HG03108 (cell line): Measurements from ENCODE around the gene HRAS.

ENCODE experiments used
- ATAC-seq: cut with Tn5 transposase; IDR thresholded peaks from one replicate; pipeline ENCODE4 v1.9.1; 2021; ENCODE audit warnings: moderate library complexity; ENCODE audit not compliant: unreplicated experiment

The HRAS gene

GRCh38 chr11:567629-568292 is 32.4 kb upstream of the HRAS start:
- no peak for ATAC-seq

- no peak for ATAC-seq
Observed at GRCh38 chr11:567011-567628, 31.7 kb upstream of the HRAS start.

GRCh38 chr11:565921-566509 is 30.6 kb upstream of the HRAS start:
- ATAC-seq = no peak

- no peak for ATAC-seq
Observed at GRCh38 chr11:563812-564578, 28.6 kb upstream of the HRAS start.

GRCh38 chr11:563066-563811 is 27.9 kb upstream of the HRAS start:
- ATAC-seq = no peak

- no peak for ATAC-seq
Observed at GRCh38 chr11:562046-562645, 26.8 kb upstream of the HRAS start.

GRCh38 chr11:561148-562003 is 26.0 kb upstream of the HRAS start:
- ATAC-seq = peak; percentile 15

- peak; percentile 66 for ATAC-seq
Observed at GRCh38 chr11:560305-561147, 25.1 kb upstream of the HRAS start, which contains the start of the genes LMNTD2 and RASSF7. TSS of gene LMNTD2 (minus strand) at chr11:560738. CDS start at chr11:560716, 22 bp downstream. TSS of gene RASSF7 (plus strand) at chr11:560970. CDS start at chr11:561769, 799 bp downstream.

- ATAC-seq = no peak
Observed at GRCh38 chr11:559712-560304, 24.4 kb upstream of the HRAS start.

- no peak for ATAC-seq
Observed at GRCh38 chr11:559020-559620, 23.7 kb upstream of the HRAS start.

GRCh38 chr11:558503-558902 is 23.1 kb upstream of the HRAS start:
- ATAC-seq = no peak

- ATAC-seq = no peak
Observed at GRCh38 chr11:557328-558132, 22.2 kb upstream of the HRAS start.

GRCh38 chr11:556662-557256 is 21.4 kb upstream of the HRAS start:
- no peak for ATAC-seq

GRCh38 chr11:555780-556661 is 20.6 kb upstream of the HRAS start:
- ATAC-seq = no peak

GRCh38 chr11:555227-555779 is 19.9 kb upstream of the HRAS start:
- no peak for ATAC-seq
